Activated CD8-positive, alpha-beta T cell treated with anti-CD3 and anti-CD28 coated beads for 36 hours (primary cell): Measurements from ENCODE around the gene YJEFN3. TPM values are rescaled to one million over a fixed set of nuclear protein-coding genes. Genes with fewer than 3 reads are reported as not detected.

ENCODE experiments used
- ATAC-seq: fragments of 200-7000 bp; cut with Tn5 transposase; one replicate; pipeline ENCODE4 v1.10.0; 2021; ENCODE audit warnings: mild to moderate bottlenecking, moderate library complexity
- CTCF ChIA-PET: fragments of 350-600 bp; sonication (Branson Sonifier 250); formaldehyde crosslinking; loops from one replicate; lab custom pipeline; 2021; ENCODE audit warnings: antibody characterized with exemption; lab: Charles Lee
- POLR2A ChIA-PET: fragments of 350-600 bp; sonication (Branson Sonifier 250); formaldehyde crosslinking; loops from one replicate; lab custom pipeline; 2021; ENCODE audit warnings: antibody characterized with exemption; lab: Charles Lee
- DNase-seq: peaks from one replicate; pipeline ENCODE4 v3.0.0-alpha.2; 2020
- H3K27ac Mint-ChIP-seq: one replicate; pipeline ENCODE4 v1.8.0; 2021; ENCODE audit warnings: mild to moderate bottlenecking, mixed read lengths
- H3K27me3 Mint-ChIP-seq: one replicate; pipeline ENCODE4 v1.8.0; 2021; ENCODE audit warnings: mixed read lengths
- H3K36me3 Mint-ChIP-seq: one replicate; pipeline ENCODE4 v1.8.0; 2021; ENCODE audit warnings: low read depth, mixed read lengths
- H3K4me1 Mint-ChIP-seq: one replicate; pipeline ENCODE4 v1.8.0; 2021; ENCODE audit warnings: low read depth, mixed read lengths
- H3K4me3 Mint-ChIP-seq: one replicate; pipeline ENCODE4 v1.8.0; 2021; ENCODE audit warnings: mild to moderate bottlenecking, moderate library complexity, mixed read lengths
- H3K9me3 Mint-ChIP-seq: one replicate; pipeline ENCODE4 v1.8.0; 2021; ENCODE audit warnings: mixed read lengths
- intact Hi-C: fragments of 100-400 bp; cut with micrococcal nuclease; formaldehyde crosslinking; loops from one replicate; pipeline ENCODE4 v1.10.0; 2022
- total RNA-seq, 2 experiments: library from RNA; stranded (reverse); gene quantifications; one replicate each; pipeline ENCODE4 v1.2.3, GENCODE V29; 2021
- TF ChIP-seq, protein P1 (sequence below): fragments of 200-600 bp; IDR thresholded peaks from one replicate; pipeline ENCODE4 v1.8.0; 2022; ENCODE audit warnings: antibody characterized with exemption, mild to moderate bottlenecking

YJEFN3 gene, protein sequence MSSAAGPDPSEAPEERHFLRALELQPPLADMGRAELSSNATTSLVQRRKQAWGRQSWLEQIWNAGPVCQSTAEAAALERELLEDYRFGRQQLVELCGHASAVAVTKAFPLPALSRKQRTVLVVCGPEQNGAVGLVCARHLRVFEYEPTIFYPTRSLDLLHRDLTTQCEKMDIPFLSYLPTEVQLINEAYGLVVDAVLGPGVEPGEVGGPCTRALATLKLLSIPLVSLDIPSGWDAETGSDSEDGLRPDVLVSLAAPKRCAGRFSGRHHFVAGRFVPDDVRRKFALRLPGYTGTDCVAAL
- 1 to 10 TPM; 7.4 to 8.1 TPM for total RNA-seq

DNA sequence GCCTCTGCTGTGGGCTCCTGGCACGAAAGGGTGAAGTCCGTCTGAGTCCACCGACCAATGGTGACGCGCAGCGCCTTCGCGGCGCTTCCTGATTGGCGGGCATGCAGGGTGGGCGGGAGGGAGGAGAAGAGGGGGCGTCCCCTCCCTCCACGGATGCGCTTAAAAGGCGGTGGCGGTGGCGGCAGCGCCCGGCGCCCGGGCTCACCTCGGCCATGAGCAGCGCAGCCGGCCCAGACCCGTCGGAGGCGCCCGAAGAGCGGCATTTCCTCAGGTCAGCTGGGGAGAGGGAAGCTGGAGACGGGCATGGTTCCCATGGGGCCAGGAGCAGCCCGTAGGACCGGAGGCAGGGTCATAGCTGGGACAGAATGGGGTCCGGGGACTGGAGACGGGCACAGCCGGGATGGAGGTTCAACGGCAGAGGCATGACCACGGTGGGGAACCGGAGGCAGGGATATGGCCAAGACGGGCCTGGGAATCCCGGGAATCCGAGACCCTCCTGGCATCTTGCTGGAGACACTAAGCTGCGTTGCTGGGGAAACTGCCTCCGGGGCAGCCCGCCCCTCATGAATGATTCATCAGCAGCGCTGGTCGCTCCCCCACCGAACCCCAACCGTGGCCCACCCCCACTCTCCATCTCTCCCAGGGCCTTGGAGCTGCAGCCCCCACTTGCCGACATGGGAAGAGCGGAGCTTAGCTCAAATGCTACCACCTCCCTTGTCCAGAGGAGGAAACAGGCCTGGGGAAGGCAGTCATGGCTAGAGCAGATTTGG is at the start of gene YJEFN3:
Gene YJEFN3, plus strand, starts transcription at position 191 of the 770 bp plus-strand sequence. Its CDS starts 22 bp downstream, at position 213.
- H3K4me1 Mint-ChIP-seq, result peaks cover 15% of the 10 kb centered on the region
- DNase-seq, result no peak
- no peak within 1 kb of the TSS for H3K4me3 Mint-ChIP-seq
- H3K36me3 Mint-ChIP-seq, result peaks cover 10% of the 10 kb centered on the region
- no peaks in the 10 kb centered on the region for H3K9me3 Mint-ChIP-seq
- ChIA-PET CTCF (interaction anchor here (1.3 to 7.2 kb wide), 3 partner anchors 25 to 133 kb away, joined by 3 to 51 read pairs (median 3); partner anchors contain the start of gene GMIP), POLR2A (interaction anchor here (1.0 to 2.7 kb wide), 3 partner anchors 12 to 63 kb away, joined by 3 to 6 read pairs (median 6); partner anchors contain the start of gene NDUFA13)
- H3K27ac Mint-ChIP-seq, result no peak within 1 kb of the TSS
- TF ChIP-seq, protein P1, sequence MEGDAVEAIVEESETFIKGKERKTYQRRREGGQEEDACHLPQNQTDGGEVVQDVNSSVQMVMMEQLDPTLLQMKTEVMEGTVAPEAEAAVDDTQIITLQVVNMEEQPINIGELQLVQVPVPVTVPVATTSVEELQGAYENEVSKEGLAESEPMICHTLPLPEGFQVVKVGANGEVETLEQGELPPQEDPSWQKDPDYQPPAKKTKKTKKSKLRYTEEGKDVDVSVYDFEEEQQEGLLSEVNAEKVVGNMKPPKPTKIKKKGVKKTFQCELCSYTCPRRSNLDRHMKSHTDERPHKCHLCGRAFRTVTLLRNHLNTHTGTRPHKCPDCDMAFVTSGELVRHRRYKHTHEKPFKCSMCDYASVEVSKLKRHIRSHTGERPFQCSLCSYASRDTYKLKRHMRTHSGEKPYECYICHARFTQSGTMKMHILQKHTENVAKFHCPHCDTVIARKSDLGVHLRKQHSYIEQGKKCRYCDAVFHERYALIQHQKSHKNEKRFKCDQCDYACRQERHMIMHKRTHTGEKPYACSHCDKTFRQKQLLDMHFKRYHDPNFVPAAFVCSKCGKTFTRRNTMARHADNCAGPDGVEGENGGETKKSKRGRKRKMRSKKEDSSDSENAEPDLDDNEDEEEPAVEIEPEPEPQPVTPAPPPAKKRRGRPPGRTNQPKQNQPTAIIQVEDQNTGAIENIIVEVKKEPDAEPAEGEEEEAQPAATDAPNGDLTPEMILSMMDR, result no peak
- intact Hi-C loops, result no loop called here
- H3K27me3 Mint-ChIP-seq, result no peaks in the 10 kb centered on the region
- ATAC-seq, result no peak

- peaks cover 71% of the 10 kb centered on the region for H3K4me1 Mint-ChIP-seq
- DNase-seq (peak; percentile 47), ATAC-seq (peak; percentile 66)
- intact Hi-C loops, result no loop called here
- H3K36me3 Mint-ChIP-seq, result peaks cover 22% of the 10 kb centered on the region
- H3K4me3 Mint-ChIP-seq, result no peak overlapping the region
- TF ChIP-seq, protein P1, result no peak
- peak overlapping the region; percentile 60 for H3K27ac Mint-ChIP-seq
- ChIA-PET CTCF (interaction anchor here (1.0 to 4.0 kb wide), 3 partner anchors 9 to 119 kb away, joined by 3 to 19 read pairs (median 3); partner anchors contain the start of gene GATAD2A), POLR2A (interaction anchor here (0.6 to 1.5 kb wide), 2 partner anchors 26 to 77 kb away, joined by 3 read pairs; no protein-coding TSS in a partner anchor)
- H3K9me3 Mint-ChIP-seq, result no peaks in the 10 kb centered on the region
- H3K27me3 Mint-ChIP-seq, result no peaks in the 10 kb centered on the region
These were observed 48.0 kb upstream of the YJEFN3 start for GRCh38 chr19:19480688-19481087.

- H3K4me3 Mint-ChIP-seq, result no peak overlapping the region
- intact Hi-C loops, result no loop called here
- no peak for DNase-seq
- peak overlapping the region; percentile 80 for H3K27ac Mint-ChIP-seq
- ChIA-PET CTCF (interaction anchor here (1.1 kb wide), 1 partner anchor 8 kb away, joined by 4 read pairs; no protein-coding TSS in a partner anchor), POLR2A (interaction anchor here (1.1 kb wide), 1 partner anchor 31 kb away, joined by 3 read pairs; no protein-coding TSS in a partner anchor)
- no peak for ATAC-seq
- H3K36me3 Mint-ChIP-seq, result peaks cover 18% of the 10 kb centered on the region
- H3K4me1 Mint-ChIP-seq, result peaks cover 75% of the 10 kb centered on the region
- H3K27me3 Mint-ChIP-seq, result no peaks in the 10 kb centered on the region
- no peaks in the 10 kb centered on the region for H3K9me3 Mint-ChIP-seq
- TF ChIP-seq, protein P1, result no peak
These were observed 45.7 kb upstream of the YJEFN3 start for GRCh38 chr19:19482809-19483596.

- Mint-ChIP-seq H3K9me3 (no peaks in the 10 kb centered on the region), H3K4me3 (no peak overlapping the region), H3K4me1 (peaks cover 85% of the 10 kb centered on the region), H3K36me3 (peaks cover 11% of the 10 kb centered on the region), H3K27me3 (no peaks in the 10 kb centered on the region), H3K27ac (peak overlapping the region; percentile 56)
- ChIA-PET CTCF (interaction anchor here (1.0 to 1.5 kb wide), 2 partner anchors 10 to 80 kb away, joined by 3 to 4 read pairs; partner anchors contain the start of gene GATAD2A), POLR2A (interaction anchor here (0.8 to 1.0 kb wide), 3 partner anchors 26 to 137 kb away, joined by 3 to 4 read pairs (median 3); no protein-coding TSS in a partner anchor)
- intact Hi-C loops, result loop anchor here (5.0 kb wide), 2 partner anchors 98 to 118 kb away; no protein-coding TSS in a partner anchor
- TF ChIP-seq, protein P1, result no peak
- DNase-seq, result no peak
- no peak for ATAC-seq
These were observed 43.3 kb upstream of the YJEFN3 start for GRCh38 chr19:19485161-19485997.
